Esophagus (tissue), 2 donors: ENCODE data around the gene TTC24. TPM values are rescaled to one million over a fixed set of nuclear protein-coding genes. Genes with fewer than 3 reads are reported as not detected.
"Not testable (repeated sequence)": the region's sequence is repeated elsewhere in the genome, so short reads cannot be mapped to it uniquely, and the experiment has no call there.

Experiments
- H3K27ac ChIP-seq, 2 donors: one replicate each; pipeline ENCODE4 v1.5.1; 2013; ENCODE audit warnings: low read depth in 2 of 2, mild to moderate bottlenecking in 2 of 2, inconsistent platforms in 1 of 2, low read length in 1 of 2, moderate library complexity in 1 of 2
- H3K27me3 ChIP-seq, 2 donors: one replicate each; pipeline ENCODE4 v1.6.1; 2013; ENCODE audit warnings: low read length in 2 of 2, control low read depth in 1 of 2, mild to moderate bottlenecking in 1 of 2; ENCODE audit not compliant: insufficient read depth in 2 of 2, control insufficient read depth in 1 of 2
- H3K36me3 ChIP-seq, 2 donors: one replicate each; pipeline ENCODE4 v1.6.1; 2013; ENCODE audit warnings: low read length in 1 of 2; ENCODE audit not compliant: control insufficient read depth in 2 of 2, insufficient read depth in 2 of 2
- H3K4me1 ChIP-seq, 2 donors: one replicate each; pipeline ENCODE4 v1.6.1; 2013; ENCODE audit warnings: low read length in 1 of 2; ENCODE audit not compliant: control insufficient read depth in 2 of 2, insufficient read depth in 2 of 2
- H3K4me3 ChIP-seq, 2 donors: one replicate each; pipeline ENCODE4 v1.5.1; 2013; ENCODE audit warnings: low read length in 2 of 2, mild to moderate bottlenecking in 2 of 2, low read depth in 1 of 2, moderate library complexity in 1 of 2
- H3K9me3 ChIP-seq, 2 donors: one replicate each; pipeline ENCODE4 v1.6.1; 2013; ENCODE audit warnings: mild to moderate bottlenecking in 2 of 2, low read depth in 1 of 2, low read length in 1 of 2, moderate library complexity in 1 of 2; ENCODE audit not compliant: control insufficient read depth in 2 of 2, insufficient read depth in 1 of 2
- WGBS, 2 donors: extraction: QIAGEN DNeasy Blood & Tissue Kit; methylation state at CpG; one replicate each; pipeline ENCODE4 v1.1.7; 2013; 5-methylcytosine and 5-hydroxymethylcytosine counted together
- polyA plus RNA-seq, 2 donors: library from polyadenylated mRNA; stranded (reverse); fragments of 200-250 nt; gene quantifications; one replicate each; pipeline ENCODE4 v1.2.3, GENCODE V29; 2013
- donor health status: healthy with polysubstance abuse.
- donor health status: Bipolar disorder and iron deficiency.

Gene TTC24
- polyA plus RNA-seq, 2 donors, result 0.08 TPM; not detected in 1

DNA sequence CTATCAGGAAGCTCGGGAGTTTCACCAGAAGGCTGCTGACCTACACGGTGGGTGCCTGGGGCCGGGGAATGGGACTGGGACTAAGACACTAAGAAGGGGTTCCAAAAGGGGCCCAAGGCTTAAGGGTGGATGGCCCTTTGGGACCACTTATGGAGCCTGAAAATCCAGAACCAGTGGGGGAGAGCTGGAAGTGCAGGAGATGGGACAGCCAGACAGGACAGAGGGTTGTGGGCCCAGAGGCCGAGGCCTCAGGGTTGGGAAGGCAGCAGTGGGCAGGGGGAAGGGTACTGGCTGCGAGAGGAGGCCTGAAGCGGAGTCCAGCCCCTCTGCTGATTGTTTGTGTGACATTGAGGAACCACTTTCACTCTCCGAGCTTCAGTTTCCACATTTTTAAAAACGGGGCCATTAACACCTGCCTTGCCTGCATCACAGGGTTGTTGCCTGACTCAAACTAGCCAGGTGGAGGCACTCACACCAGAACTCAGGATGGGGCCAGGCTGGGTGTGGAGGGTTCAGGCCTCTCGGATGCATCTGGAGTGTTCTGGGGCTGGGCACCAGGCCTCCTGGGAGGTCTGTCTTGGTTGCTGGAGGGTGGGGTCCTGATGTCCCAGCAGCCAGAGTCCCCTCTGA lies 3.0 kb downstream of the TTC24 start:
- no peaks in the 10 kb centered on the region for H3K27me3 ChIP-seq
- WGBS, 2 donors, result 77 to 79% methylated on average over 9 of the region's 9 CpGs
- no peaks in the 10 kb centered on the region for H3K4me1 ChIP-seq
- no peaks in the 10 kb centered on the region for H3K9me3 ChIP-seq
- no peak overlapping the region for H3K27ac ChIP-seq
- no peak overlapping the region for H3K4me3 ChIP-seq
- no peaks in the 10 kb centered on the region for H3K36me3 ChIP-seq

GRCh38 chr1:156583821-156584622 lies 4.5 kb downstream of the TTC24 start:
- H3K27ac ChIP-seq, result no peak overlapping the region
- H3K27me3 ChIP-seq, result no peaks in the 10 kb centered on the region
- H3K4me3 ChIP-seq, result no peak overlapping the region
- no peaks in the 10 kb centered on the region for H3K9me3 ChIP-seq
- 54 to 55% methylated on average over 20 of the region's 20 CpGs for WGBS, 2 donors
- no peaks in the 10 kb centered on the region for H3K36me3 ChIP-seq
- no peaks in the 10 kb centered on the region for H3K4me1 ChIP-seq

GRCh38 chr1:156584813-156585212 lies 5.3 kb downstream of the TTC24 start:
- WGBS, 2 donors, result 50 to 54% methylated on average over 11 of the region's 11 CpGs
- Histone ChIP-seq H3K4me3 (no peak overlapping the region), H3K27me3 (no peaks in the 10 kb centered on the region), H3K4me1 (no peaks in the 10 kb centered on the region), H3K27ac (no peak overlapping the region), H3K9me3 (no peaks in the 10 kb centered on the region), H3K36me3 (no peaks in the 10 kb centered on the region)

DNA sequence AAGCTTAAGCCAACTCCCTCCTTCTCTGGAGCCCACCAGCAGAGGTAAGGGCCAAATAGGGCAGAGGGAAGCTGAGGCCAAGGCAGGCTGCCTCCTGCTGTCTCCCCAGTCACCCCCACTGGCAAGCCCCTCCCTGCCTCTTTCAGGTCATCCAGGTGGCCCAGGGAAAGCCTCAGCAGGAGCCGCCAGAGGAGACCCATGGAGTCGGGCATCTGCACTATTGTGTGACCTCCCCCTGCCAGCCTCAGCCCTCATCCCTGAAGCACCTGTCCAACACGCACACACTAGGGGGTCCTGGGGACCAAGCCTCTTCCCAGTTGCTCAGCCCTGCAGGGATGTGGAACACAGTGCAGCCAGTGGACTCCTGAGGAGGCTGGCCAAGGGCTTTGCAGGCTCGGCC lies 6.8 kb downstream of the TTC24 start:
- Histone ChIP-seq H3K27ac (no peak overlapping the region), H3K4me1 (no peaks in the 10 kb centered on the region), H3K9me3 (no peaks in the 10 kb centered on the region), H3K36me3 (no peaks in the 10 kb centered on the region), H3K4me3 (no peak overlapping the region), H3K27me3 (no peaks in the 10 kb centered on the region)
- 67 to 74% methylated on average over 4 of the region's 4 CpGs for WGBS, 2 donors

DNA sequence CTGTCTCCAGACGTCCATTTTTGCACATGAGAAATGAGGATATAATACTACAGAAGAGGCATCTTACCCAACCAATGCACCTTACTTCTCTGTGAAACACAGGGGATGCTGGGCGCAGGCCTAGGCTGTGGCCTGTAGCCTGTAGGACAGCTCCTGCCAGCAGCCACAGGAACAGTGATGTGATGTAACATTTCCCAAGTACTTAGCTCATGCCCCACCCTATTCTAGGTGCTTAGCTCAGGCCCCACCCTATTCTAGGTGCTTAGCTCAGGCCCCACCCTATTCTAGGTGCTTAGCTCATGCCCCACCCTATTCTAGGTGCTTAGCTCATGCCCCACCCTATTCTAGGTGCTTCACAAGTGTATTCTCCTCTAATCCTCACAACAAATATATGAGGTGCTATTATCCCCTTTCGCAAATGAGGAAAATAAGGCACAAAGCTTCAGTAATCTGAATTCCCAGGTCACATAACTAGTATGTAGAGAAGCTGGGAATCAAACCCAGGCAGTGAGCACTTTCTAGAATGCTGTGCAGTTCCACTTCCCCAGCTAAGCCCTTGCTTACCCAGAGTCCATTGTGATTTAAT lies 7.5 kb downstream of the TTC24 start:
- Histone ChIP-seq H3K36me3 (no peaks in the 10 kb centered on the region), H3K27ac (peak overlapping the region in 1 of 2 donors; percentile 35)
- WGBS, 2 donors, result 87 to 90% methylated on average over 3 of the region's 3 CpGs

DNA sequence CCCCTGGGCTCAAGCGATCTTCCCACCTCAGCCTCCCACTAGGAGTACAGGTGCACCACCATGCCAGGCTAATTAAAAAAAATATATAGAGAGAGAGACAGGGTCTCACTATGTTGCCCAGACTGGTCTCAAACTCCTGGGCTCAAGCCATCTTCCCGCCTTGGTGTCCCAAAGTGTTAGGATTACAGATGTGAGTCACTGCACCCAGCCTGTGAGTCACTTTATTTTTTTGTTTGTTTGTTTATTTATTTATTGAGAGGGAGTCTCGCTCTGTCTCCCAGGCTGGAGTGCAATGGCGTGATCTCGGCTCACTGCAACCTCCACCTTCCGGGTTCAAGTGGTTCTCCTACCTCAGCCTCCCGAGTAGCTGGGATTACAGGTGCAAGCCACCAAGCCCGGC lies 8.4 kb downstream of the TTC24 start:
- H3K27ac ChIP-seq, H3K4me1 ChIP-seq, H3K4me3 ChIP-seq, H3K27me3 ChIP-seq, H3K36me3 ChIP-seq, H3K9me3 ChIP-seq: not testable (repeated sequence)
- WGBS, 2 donors, result 84% methylated on average over 8 of the region's 8 CpGs

More for the DNA sequence above, 7.5 kb downstream of the TTC24 start:
- Histone ChIP-seq H3K4me3 (no peak overlapping the region), H3K9me3 (no peaks in the 10 kb centered on the region), H3K27me3 (no peaks in the 10 kb centered on the region), H3K4me1 (peaks cover 0 to under 1% of the 10 kb centered on the region in 2 donors)

DNA sequence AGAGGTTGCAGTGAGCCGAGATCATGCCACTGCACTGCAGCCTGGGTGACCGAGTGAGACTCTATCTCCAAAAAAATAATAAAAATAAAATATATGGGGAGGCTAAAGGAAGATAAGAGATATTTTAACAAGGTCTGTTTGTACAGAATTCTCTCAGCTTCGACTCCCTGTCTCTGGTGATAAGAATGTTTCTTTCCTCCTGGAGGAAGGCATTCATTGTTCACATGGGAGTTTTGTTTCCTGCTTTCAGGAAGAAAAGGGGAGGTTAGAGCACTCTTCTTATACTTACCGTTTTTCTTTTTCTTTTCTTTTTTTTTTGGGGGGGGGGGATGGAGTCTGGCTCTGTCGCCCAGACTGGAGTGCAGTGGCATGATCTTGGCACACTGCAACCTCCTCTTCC lies 10.0 kb downstream of the TTC24 start:
- no peak overlapping the region for H3K27ac ChIP-seq
- H3K36me3 ChIP-seq, result peaks cover 3 to 13% of the 10 kb centered on the region in 2 donors
- 70 to 80% methylated on average over 5 of the region's 5 CpGs for WGBS, 2 donors
- no peak overlapping the region for H3K4me3 ChIP-seq
- peaks cover 0 to 6% of the 10 kb centered on the region in 2 donors for H3K4me1 ChIP-seq
- no peaks in the 10 kb centered on the region for H3K9me3 ChIP-seq
- H3K27me3 ChIP-seq, result no peaks in the 10 kb centered on the region

DNA sequence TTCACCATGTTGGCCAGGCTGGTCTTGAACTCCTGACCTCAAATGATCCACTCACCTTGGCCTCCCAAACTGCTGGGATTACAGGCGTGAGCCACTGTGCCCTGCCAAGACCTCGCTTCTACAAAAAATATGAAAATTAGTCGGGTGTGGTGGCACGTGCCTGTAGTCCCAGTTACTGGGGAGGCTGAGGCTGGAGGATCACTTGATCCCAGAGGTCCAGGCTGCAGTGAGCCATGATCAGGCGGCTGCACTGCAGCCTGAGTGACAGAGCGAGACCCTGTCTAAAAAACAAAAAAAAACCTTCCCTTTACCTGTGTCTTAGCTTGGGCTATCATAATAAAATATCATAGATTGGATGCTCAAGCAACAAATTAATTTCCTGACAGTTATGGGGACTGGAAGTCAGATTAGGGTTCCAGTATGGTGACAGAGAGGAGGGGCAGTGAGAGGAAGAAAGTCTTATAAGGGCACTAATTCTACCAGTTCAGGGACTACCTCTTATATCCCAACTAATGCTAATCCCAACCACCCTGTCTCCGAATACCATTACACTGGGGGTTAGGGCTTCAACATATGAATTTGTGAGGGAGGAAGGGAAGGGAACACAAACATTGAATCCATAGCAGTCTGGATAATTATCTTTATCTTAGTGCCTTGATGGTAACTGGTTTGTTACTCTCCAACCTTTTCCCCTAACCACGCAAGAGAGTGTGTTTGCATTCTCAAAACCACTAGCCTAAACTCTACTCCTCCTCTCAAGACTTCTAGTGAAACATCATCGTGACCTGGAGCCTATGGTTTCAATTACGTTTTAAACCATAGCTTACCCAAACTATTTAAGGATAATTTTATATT lies 11.0 kb downstream of the TTC24 start:
- peaks cover 0 to 6% of the 10 kb centered on the region in 2 donors for H3K4me1 ChIP-seq
- H3K9me3 ChIP-seq, result no peaks in the 10 kb centered on the region
- peak overlapping the region in 1 of 2 donors; percentile 87 for H3K27ac ChIP-seq
- H3K27me3 ChIP-seq, result no peaks in the 10 kb centered on the region
- peaks cover 7 to 20% of the 10 kb centered on the region in 2 donors for H3K36me3 ChIP-seq
- no peak overlapping the region for H3K4me3 ChIP-seq
- WGBS, 2 donors, result 82 to 86% methylated on average over 10 of the region's 10 CpGs

- H3K27ac ChIP-seq, result peak overlapping the region; percentile 87 to 92
- WGBS, 2 donors, result 18 to 19% methylated on average over 6 of the region's 6 CpGs
- H3K4me1 ChIP-seq, result peaks cover 0 to 6% of the 10 kb centered on the region in 2 donors
- peak overlapping the region; percentile 62 to 78 for H3K4me3 ChIP-seq
- no peaks in the 10 kb centered on the region for H3K27me3 ChIP-seq
- peaks cover 7 to 26% of the 10 kb centered on the region in 2 donors for H3K36me3 ChIP-seq
- no peaks in the 10 kb centered on the region for H3K9me3 ChIP-seq
These were observed 11.6 kb downstream of the TTC24 start for GRCh38 chr1:156591181-156591431.
